ENCODE data around the gene KLHL9. TPM values are rescaled to one million over a fixed set of nuclear protein-coding genes. Genes with fewer than 3 reads are reported as not detected.

The KLHL9 gene
- total and polyA plus RNA-seq, 2 donors from 2014 or later = 10.4 to 30.5 TPM

DNA sequence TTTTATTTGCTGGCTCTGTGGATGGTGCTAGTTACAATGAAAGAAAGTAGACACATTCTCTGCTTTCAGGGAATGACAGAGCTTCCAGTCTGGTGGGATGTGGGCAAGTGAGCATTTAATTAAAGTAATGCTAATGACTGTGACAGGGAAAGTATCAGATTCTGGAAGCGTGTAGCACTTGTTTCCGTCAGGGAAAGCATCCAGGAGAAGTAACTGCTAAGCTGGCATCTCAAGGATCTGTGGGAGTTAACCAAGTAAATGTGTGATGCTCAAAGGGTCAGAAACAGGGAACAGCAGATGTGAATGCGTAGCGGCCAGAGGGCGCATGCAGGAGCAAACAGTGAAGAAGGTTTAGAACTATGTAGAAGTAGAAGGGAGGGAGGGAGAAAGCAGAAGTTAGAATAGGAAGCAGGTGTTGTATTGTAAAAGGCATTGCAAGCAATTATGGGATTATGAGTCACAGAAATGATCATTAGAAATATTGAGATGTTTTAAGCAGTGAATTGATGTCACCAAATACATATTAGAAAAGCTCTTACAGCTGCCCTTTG lies 12.2 kb downstream of the KLHL9 start:
- TF ChIP-seq, protein P1, sequence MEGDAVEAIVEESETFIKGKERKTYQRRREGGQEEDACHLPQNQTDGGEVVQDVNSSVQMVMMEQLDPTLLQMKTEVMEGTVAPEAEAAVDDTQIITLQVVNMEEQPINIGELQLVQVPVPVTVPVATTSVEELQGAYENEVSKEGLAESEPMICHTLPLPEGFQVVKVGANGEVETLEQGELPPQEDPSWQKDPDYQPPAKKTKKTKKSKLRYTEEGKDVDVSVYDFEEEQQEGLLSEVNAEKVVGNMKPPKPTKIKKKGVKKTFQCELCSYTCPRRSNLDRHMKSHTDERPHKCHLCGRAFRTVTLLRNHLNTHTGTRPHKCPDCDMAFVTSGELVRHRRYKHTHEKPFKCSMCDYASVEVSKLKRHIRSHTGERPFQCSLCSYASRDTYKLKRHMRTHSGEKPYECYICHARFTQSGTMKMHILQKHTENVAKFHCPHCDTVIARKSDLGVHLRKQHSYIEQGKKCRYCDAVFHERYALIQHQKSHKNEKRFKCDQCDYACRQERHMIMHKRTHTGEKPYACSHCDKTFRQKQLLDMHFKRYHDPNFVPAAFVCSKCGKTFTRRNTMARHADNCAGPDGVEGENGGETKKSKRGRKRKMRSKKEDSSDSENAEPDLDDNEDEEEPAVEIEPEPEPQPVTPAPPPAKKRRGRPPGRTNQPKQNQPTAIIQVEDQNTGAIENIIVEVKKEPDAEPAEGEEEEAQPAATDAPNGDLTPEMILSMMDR (IDR thresholded peaks at IDR 0.05; ENCODE audit: borderline replicate concordance, extremely low read depth, insufficient read depth) = no peak
- DNase-seq = peak in 3 of 5 donors; percentile 26 to 62 (median 61)
- Histone ChIP-seq H3K27me3 (ENCODE audit: control insufficient read depth, insufficient read depth, low read length) (no peaks in the 10 kb centered on the region), H3K36me3 (ENCODE audit: control insufficient read depth in 2 of 3, insufficient read depth in 3 of 3, low read length in 3 of 3) (peaks cover 0 to 10% (median 8%) of the 10 kb centered on the region in 3 donors), H3K9me3 (ENCODE audit: control insufficient read depth in 2 of 3, insufficient read depth in 1 of 3, low read length in 3 of 3) (no peaks in the 10 kb centered on the region), H3K4me3 (ENCODE audit: low read length in 3 of 3) (no peak overlapping the region), H3K27ac (ENCODE audit: low read depth in 2 of 2, low read length in 2 of 2) (no peak overlapping the region), H3K9ac (ENCODE audit: low read length in 3 of 3) (no peak overlapping the region), H3K4me1 (ENCODE audit: control insufficient read depth in 2 of 3, insufficient read depth in 2 of 3, low read depth in 1 of 3, low read length in 3 of 3) (no peaks in the 10 kb centered on the region)
- no peak for FAIRE-seq
- intact Hi-C loops (cut with DNase I) = no loop called here

DNA sequence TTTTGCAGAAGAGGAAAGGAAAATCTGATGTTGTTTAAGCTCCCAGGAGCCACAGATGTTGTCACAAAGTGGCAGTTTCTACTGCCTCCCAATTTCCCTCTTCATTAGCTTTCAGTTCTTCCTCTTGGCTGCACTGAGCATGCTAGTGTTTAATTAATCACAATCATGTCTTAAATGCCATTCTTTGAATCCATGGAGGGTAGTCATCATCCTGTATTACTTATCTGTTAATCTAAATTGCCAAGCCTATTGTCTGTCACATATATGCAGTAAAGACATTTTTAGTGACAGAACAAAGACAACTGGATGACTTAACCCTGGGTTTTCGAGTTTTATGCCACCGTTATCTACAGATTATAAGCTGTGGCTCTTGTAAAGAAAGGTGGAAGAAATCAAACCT lies 14.7 kb downstream of the KLHL9 start:
- Histone ChIP-seq H3K9me3 (ENCODE audit: control insufficient read depth in 2 of 3, insufficient read depth in 1 of 3, low read length in 3 of 3) (no peaks in the 10 kb centered on the region), H3K36me3 (ENCODE audit: control insufficient read depth in 2 of 3, insufficient read depth in 3 of 3, low read length in 3 of 3) (peaks cover 0 to 10% (median 8%) of the 10 kb centered on the region in 3 donors), H3K4me3 (ENCODE audit: low read length in 3 of 3) (no peak overlapping the region), H3K27me3 (ENCODE audit: control insufficient read depth, insufficient read depth, low read length) (no peaks in the 10 kb centered on the region), H3K4me1 (ENCODE audit: control insufficient read depth in 2 of 3, insufficient read depth in 2 of 3, low read depth in 1 of 3, low read length in 3 of 3) (no peaks in the 10 kb centered on the region), H3K27ac (ENCODE audit: low read depth in 2 of 2, low read length in 2 of 2) (no peak overlapping the region), H3K9ac (ENCODE audit: low read length in 3 of 3) (no peak overlapping the region)
- intact Hi-C loops (cut with DNase I) = no loop called here
- DNase-seq (no peak), FAIRE-seq (no peak)
- TF ChIP-seq, protein P1 (IDR thresholded peaks at IDR 0.05; ENCODE audit: borderline replicate concordance, extremely low read depth, insufficient read depth) = no peak

DNA sequence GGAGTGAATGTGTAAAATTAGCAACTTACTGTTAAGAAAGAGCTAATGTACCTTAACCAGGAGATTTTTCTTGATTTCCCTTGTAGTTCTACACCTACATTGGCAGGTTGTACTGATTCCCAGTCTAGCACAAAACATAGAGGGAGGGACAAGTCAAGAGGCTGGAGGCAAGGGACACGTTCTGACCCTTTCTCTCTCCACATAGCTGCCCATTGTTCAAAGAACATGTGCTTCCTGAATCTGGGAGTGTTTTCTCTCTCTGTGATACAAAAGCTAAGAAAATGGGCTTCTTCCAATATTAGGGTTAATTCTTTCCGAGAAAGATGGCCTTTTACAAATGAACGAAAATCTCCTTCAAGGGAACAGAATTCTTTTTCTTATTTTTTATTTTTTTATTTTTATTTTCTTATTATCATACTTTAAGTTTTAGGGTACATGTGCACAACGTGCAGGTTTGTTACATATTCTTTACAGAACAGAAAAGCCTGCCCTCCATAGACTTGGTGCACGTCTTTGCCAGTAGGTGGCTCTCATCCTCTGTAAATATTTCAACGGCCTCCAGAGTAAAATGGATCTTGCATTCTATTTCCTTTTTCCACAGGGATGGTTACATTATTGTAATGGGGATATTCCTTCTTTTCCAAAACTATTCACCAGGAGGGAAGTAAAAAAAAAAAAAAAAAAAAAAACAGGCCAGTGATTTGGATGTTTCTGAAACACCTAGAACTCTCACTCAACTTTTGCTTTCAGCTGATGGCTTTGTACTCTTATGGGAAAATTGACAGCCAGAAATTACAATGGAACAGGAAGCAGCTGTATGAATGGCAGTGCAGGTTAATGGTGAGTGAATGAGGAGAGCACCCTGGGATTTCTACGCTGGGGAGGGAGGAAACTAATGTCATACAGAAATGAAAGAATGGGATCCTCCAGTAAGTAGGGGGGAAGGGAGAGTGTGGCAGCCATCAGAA lies 17.0 kb downstream of the KLHL9 start:
- Histone ChIP-seq H3K9me3 (ENCODE audit: control insufficient read depth in 2 of 3, insufficient read depth in 1 of 3, low read length in 3 of 3) (no peaks in the 10 kb centered on the region), H3K9ac (ENCODE audit: low read length in 3 of 3) (no peak overlapping the region), H3K27ac (ENCODE audit: low read depth in 2 of 2, low read length in 2 of 2) (no peak overlapping the region), H3K4me1 (ENCODE audit: control insufficient read depth in 2 of 3, insufficient read depth in 2 of 3, low read depth in 1 of 3, low read length in 3 of 3) (no peaks in the 10 kb centered on the region), H3K36me3 (ENCODE audit: control insufficient read depth in 2 of 3, insufficient read depth in 3 of 3, low read length in 3 of 3) (peaks cover 0 to 6% (median 5%) of the 10 kb centered on the region in 3 donors), H3K4me3 (ENCODE audit: low read length in 3 of 3) (no peak overlapping the region), H3K27me3 (ENCODE audit: control insufficient read depth, insufficient read depth, low read length) (no peaks in the 10 kb centered on the region)
- intact Hi-C loops (cut with DNase I) = no loop called here
- DNase-seq (peak in 3 of 5 donors; percentile 23 to 67 (median 59)), FAIRE-seq (peak; percentile 68)
- TF ChIP-seq, protein P1 (IDR thresholded peaks at IDR 0.05; ENCODE audit: borderline replicate concordance, extremely low read depth, insufficient read depth) = peak; percentile 63
